Stomach (tissue), 9 donors: ENCODE data around the gene KRTAP10-12. TPM values are rescaled to one million over a fixed set of nuclear protein-coding genes. Genes with fewer than 3 reads are reported as not detected.

Source experiments
- DNase-seq, 2 donors: peaks; one replicate each; pipeline versions ENCODE4 v3.0.0 to v3.0.0-alpha.2; 2013 to 2019
- H3K27ac ChIP-seq, 5 donors: fragments of 200-600 bp in 4 of 5; sonication (generic) in 4 of 5; one replicate each; pipeline ENCODE4 v1.5.1; 2013 to 2019; ENCODE audit warnings: mild to moderate bottlenecking in 1 of 5, moderate library complexity in 1 of 5
- H3K27me3 ChIP-seq, 3 donors: fragments of 200-600 bp; sonication (generic); one replicate each; pipeline ENCODE4 v1.5.1; 2017 to 2019; ENCODE audit warnings: mixed run types in 1 of 3
- H3K36me3 ChIP-seq, 4 donors: fragments of 200-600 bp; sonication (generic); 1 replicate in 3 of 4; 2 replicates in 1 of 4; pipeline ENCODE4 v1.5.1; 2016 to 2019
- H3K4me1 ChIP-seq, 4 donors: fragments of 200-600 bp; sonication (generic); one replicate each; pipeline ENCODE4 v1.5.1; 2016 to 2019
- H3K4me3 ChIP-seq, 4 donors: fragments of 200-600 bp; sonication (generic) in 3 of 4; one replicate each; pipeline ENCODE4 v1.5.1; 2016 to 2019; ENCODE audit warnings: mild to moderate bottlenecking in 1 of 4
- H3K9me3 ChIP-seq, 4 donors: fragments of 200-600 bp; sonication (generic); one replicate each; pipeline ENCODE4 v1.5.1; 2016 to 2019
- CTCF ChIP-seq, 7 experiments: fragments of 450-650 bp in 4 of 7; fragments of 200-600 bp in 3 of 7; sonication (generic) in 3 of 7; IDR thresholded peaks; one replicate each; pipeline ENCODE4 v1.5.1; 2016 to 2019; ENCODE audit warnings: antibody characterized with exemption in 7 of 7, control low read depth in 2 of 7, mild to moderate bottlenecking in 1 of 7
- EP300 ChIP-seq: sonication (generic); formaldehyde crosslinking; IDR thresholded peaks from one replicate; pipeline ENCODE4 v1.6.1; 2017; ENCODE audit warnings: antibody characterized with exemption
- POLR2A ChIP-seq, 4 donors: fragments of 450-650 bp; IDR thresholded peaks; one replicate each; pipeline ENCODE4 v1.6.1; 2016; ENCODE audit warnings: antibody characterized with exemption in 4 of 4, control low read depth in 2 of 4, mild to moderate bottlenecking in 1 of 4, moderate library complexity in 1 of 4
- POLR2AphosphoS5 ChIP-seq, 3 donors: sonication (generic); formaldehyde crosslinking; IDR thresholded peaks; one replicate each; pipeline ENCODE4 v1.6.1; 2016; ENCODE audit warnings: antibody characterized with exemption in 3 of 3
- WGBS, 5 donors: extraction: QIAGEN DNeasy Blood & Tissue Kit in 3 of 5; methylation state at CpG; one replicate each; pipeline versions ENCODE4 v1.1.5 to v1.1.7; 2013 to 2018; 5-methylcytosine and 5-hydroxymethylcytosine counted together
- intact Hi-C: fragments of 100-400 bp; cut with DNase I; formaldehyde crosslinking; loops from one replicate; pipeline ENCODE4 v1.15.1; 2023; ENCODE audit warnings: low total_unique reads
- polyA plus RNA-seq, 3 donors: library from polyadenylated mRNA; stranded (reverse); fragments of 200-250 nt; gene quantifications; one replicate each; pipeline ENCODE4 v1.2.3, GENCODE V29; 2013
- total RNA-seq, 5 donors: library from RNA; depleted of rRNA; stranded (reverse); fragments of >200 nt; gene quantifications; one replicate each; pipeline versions ENCODE4 v1.1.0 to v1.2.3, GENCODE V29; 2014 to 2016
- donor health status: healthy with polysubstance abuse.
- donor health status: Bipolar disorder and iron deficiency.
- donor health status: healthy.

Gene KRTAP10-12
- total and polyA plus RNA-seq, 8 donors, result not detected

GRCh38 chr21:44709426-44710293 lies 12.7 kb downstream of the KRTAP10-12 start:
- Histone ChIP-seq H3K9me3 (peaks cover 0 to 12% (median 9%) of the 10 kb centered on the region in 4 donors), H3K27me3 (peaks cover 29 to 100% (median 91%) of the 10 kb centered on the region in 3 donors), H3K4me3 (no peak overlapping the region), H3K27ac (no peak overlapping the region), H3K4me1 (peaks cover 5 to 40% (median 14%) of the 10 kb centered on the region in 4 donors), H3K36me3 (no peaks in the 10 kb centered on the region)
- DNase-seq, result no peak
- WGBS, 5 donors, result 2 to 7% (median 3%) methylated on average over 29 to 45 of the region's 45 CpGs
- TF ChIP-seq POLR2A (IDR thresholded peaks at IDR 0.05), result no peak
- no peak for TF ChIP-seq POLR2AphosphoS5 (IDR thresholded peaks at IDR 0.05)
- TF ChIP-seq CTCF (IDR thresholded peaks at IDR 0.05), result no peak
- no peak for TF ChIP-seq EP300
- intact Hi-C loops, result no loop called here

GRCh38 chr21:44710294-44710665 lies 13.3 kb downstream of the KRTAP10-12 start:
- no peak overlapping the region for H3K4me3 ChIP-seq
- TF ChIP-seq POLR2AphosphoS5 (IDR thresholded peaks at IDR 0.05), result no peak
- DNase-seq, result no peak

GRCh38 chr21:44710756-44711326 lies 13.9 kb downstream of the KRTAP10-12 start:
- DNase-seq, result peak in 1 of 2 donors; percentile 55
- H3K27me3 ChIP-seq, result peaks cover 29 to 99% (median 84%) of the 10 kb centered on the region in 3 donors

More at GRCh38 chr21:44710294-44710665, 13.3 kb downstream of the KRTAP10-12 start:
- intact Hi-C loops, result no loop called here
- 0 to 6% (median 3%) methylated on average over 2 to 17 of the region's 17 CpGs for WGBS, 5 donors
- H3K27me3 ChIP-seq, result peaks cover 29 to 99% (median 87%) of the 10 kb centered on the region in 3 donors
- H3K27ac ChIP-seq, result no peak overlapping the region
- peaks cover 5 to 40% (median 14%) of the 10 kb centered on the region in 4 donors for H3K4me1 ChIP-seq
- H3K36me3 ChIP-seq, result no peaks in the 10 kb centered on the region
- H3K9me3 ChIP-seq, result peaks cover 0 to 12% (median 9%) of the 10 kb centered on the region in 4 donors

GRCh38 chr21:44711327-44712202 lies 14.6 kb downstream of the KRTAP10-12 start, which contains the start of gene TSPEAR:
TSPEAR (minus strand) TSS chr21:44711572; CDS start chr21:44711514, 58 bp downstream.
- peak in 1 of 2 donors; percentile 52 for DNase-seq
- no peaks in the 10 kb centered on the region for H3K36me3 ChIP-seq
- no peak within 1 kb of the TSS for H3K27ac ChIP-seq
- 1 to 3% (median 2%) methylated on average over 23 to 41 of the region's 41 CpGs for WGBS, 5 donors
- H3K4me3 ChIP-seq, result peak within 1 kb of the TSS in 2 of 4 donors; percentile 5 to 19
- peaks cover 0 to 2% (median under 1%) of the 10 kb centered on the region in 4 donors for H3K9me3 ChIP-seq
- no peak for TF ChIP-seq POLR2AphosphoS5 (IDR thresholded peaks at IDR 0.05)
- TF ChIP-seq EP300, result no peak
- no peak for TF ChIP-seq POLR2A (IDR thresholded peaks at IDR 0.05)
- TF ChIP-seq CTCF (IDR thresholded peaks at IDR 0.05), result no peak
- peaks cover 5 to 40% (median 14%) of the 10 kb centered on the region in 4 donors for H3K4me1 ChIP-seq
- intact Hi-C loops, result no loop called here
- H3K27me3 ChIP-seq, result peaks cover 27 to 98% (median 77%) of the 10 kb centered on the region in 3 donors

More at GRCh38 chr21:44710756-44711326, 13.9 kb downstream of the KRTAP10-12 start:
- Histone ChIP-seq H3K27ac (no peak overlapping the region), H3K36me3 (no peaks in the 10 kb centered on the region), H3K4me1 (peaks cover 5 to 40% (median 14%) of the 10 kb centered on the region in 4 donors), H3K9me3 (peaks cover 0 to 9% (median 7%) of the 10 kb centered on the region in 4 donors), H3K4me3 (peak overlapping the region in 1 of 4 donors; percentile 19)
- intact Hi-C loops, result no loop called here
- TF ChIP-seq CTCF (IDR thresholded peaks at IDR 0.05) (no peak), EP300 (no peak), POLR2A (IDR thresholded peaks at IDR 0.05) (no peak), POLR2AphosphoS5 (IDR thresholded peaks at IDR 0.05) (no peak)
- 5 to 7% (median 6%) methylated on average over 17 to 20 of the region's 20 CpGs for WGBS, 5 donors
